Endodermal cell (in vitro differentiated cells): ENCODE measurements around the gene PON3. TPM values are rescaled to one million over a fixed set of nuclear protein-coding genes. Genes with fewer than 3 reads are reported as not detected.

Experiments used
- DNase-seq: peaks from one replicate; pipeline ENCODE4 v3.0.0-alpha.2; 2017
- H3K27ac ChIP-seq: 2 replicates; pipeline ENCODE4 v1.5.1; 2013; ENCODE audit warnings: mild to moderate bottlenecking, low read depth, low read length, moderate library complexity
- H3K27me3 ChIP-seq: 2 replicates; pipeline ENCODE4 v1.6.1; 2013; ENCODE audit warnings: mild to moderate bottlenecking, low read length, moderate library complexity; ENCODE audit not compliant: insufficient read depth, control insufficient read depth, poor library complexity, severe bottlenecking
- H3K36me3 ChIP-seq: 2 replicates; pipeline ENCODE4 v1.7.0; 2013; ENCODE audit warnings: mild to moderate bottlenecking, low read length, moderate library complexity; ENCODE audit not compliant: control insufficient read depth, insufficient read depth
- H3K4me1 ChIP-seq: one replicate; pipeline ENCODE4 v1.7.0; 2013; ENCODE audit warnings: low read length; ENCODE audit not compliant: control insufficient read depth, insufficient read depth
- H3K4me3 ChIP-seq: 2 replicates; pipeline ENCODE4 v1.5.1; 2013; ENCODE audit warnings: mild to moderate bottlenecking, low read length, moderate library complexity
- H3K9ac ChIP-seq: 2 replicates; pipeline ENCODE4 v1.6.1; 2013; ENCODE audit warnings: mild to moderate bottlenecking, low read length, moderate library complexity; ENCODE audit not compliant: poor library complexity, severe bottlenecking; ENCODE audit errors: extremely low read depth
- H3K9me3 ChIP-seq: 2 replicates; pipeline ENCODE4 v1.6.1; 2013; ENCODE audit warnings: mild to moderate bottlenecking, low read length, moderate library complexity; ENCODE audit not compliant: control insufficient read depth
- H3K27ac Mint-ChIP-seq: 2 replicates; pipeline ENCODE4 v1.8.0; 2020; ENCODE audit warnings: mixed read lengths
- H3K27me3 Mint-ChIP-seq: 2 replicates; pipeline ENCODE4 v1.8.0; 2021; ENCODE audit warnings: mild to moderate bottlenecking, mixed read lengths; ENCODE audit not compliant: insufficient read depth
- H3K36me3 Mint-ChIP-seq: 2 replicates; pipeline ENCODE4 v1.8.0; 2020; ENCODE audit warnings: low read depth, mixed read lengths
- H3K4me1 Mint-ChIP-seq: 2 replicates; pipeline ENCODE4 v1.8.0; 2020; ENCODE audit warnings: mixed read lengths
- H3K4me3 Mint-ChIP-seq: 2 replicates; pipeline ENCODE4 v1.8.0; 2020; ENCODE audit warnings: mild to moderate bottlenecking, moderate library complexity, mixed read lengths
- H3K9me3 Mint-ChIP-seq: 2 replicates; pipeline ENCODE4 v1.8.0; 2020; ENCODE audit warnings: mild to moderate bottlenecking, mixed read lengths
- WGBS, 2 experiments: methylation state at CpG; one replicate each; pipeline versions ENCODE4 v1.1.5 to v1.1.7; 2013; ENCODE audit warnings: missing lambda C conversion rate in 2 of 2, mixed read lengths in 1 of 2; ENCODE audit not compliant: insufficient coverage in 1 of 2, insufficient read length in 1 of 2; 5-methylcytosine and 5-hydroxymethylcytosine counted together
- total RNA-seq, 2 donors: library from RNA; stranded (reverse); fragmentation: NEBNext Ultra II Directional in 1 of 2; extraction: Animal tissue kit (Norgen Biotek cat#: 25700) in 1 of 2; gene quantifications; 2 replicates in 1 of 2; 3 replicates in 1 of 2; pipeline ENCODE4 v1.2.1, GENCODE V29; 2021
- TF ChIP-seq, protein P1 (sequence below): fragments of 200-600 bp; sonication (generic); conservative IDR thresholded peaks from 2 replicates; pipeline ENCODE4 v1.5.0; 2021; ENCODE audit warnings: antibody characterized with exemption, mild to moderate bottlenecking

Gene PON3
- total RNA-seq, 2 donors from 2014 or later, result 0.55 TPM; not detected in 1

DNA sequence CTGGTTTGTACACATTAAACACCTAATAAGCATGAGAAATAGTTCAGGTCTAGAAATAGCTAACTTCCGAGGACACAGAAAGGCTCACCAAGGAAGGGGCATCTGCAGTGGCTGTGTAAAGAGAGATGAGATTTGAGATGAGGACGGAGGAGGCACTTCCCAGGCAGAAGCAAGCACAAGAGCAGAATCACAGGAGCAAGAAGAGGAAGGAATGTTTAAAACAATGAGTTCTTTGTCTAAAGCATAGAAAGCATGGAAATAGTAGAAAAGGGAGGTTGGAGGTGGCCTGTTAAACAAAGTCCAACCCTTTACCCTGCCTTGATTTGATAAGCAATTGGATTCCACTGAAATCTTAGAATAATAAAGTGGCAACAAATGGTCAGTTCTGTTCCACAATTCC lies 11.6 kb upstream of the PON3 start:
- Histone ChIP-seq H3K36me3 (peaks cover 67% of the 10 kb centered on the region), H3K4me3 (no peak overlapping the region), H3K27me3 (no peaks in the 10 kb centered on the region), H3K27ac (peak overlapping the region; percentile 75), H3K4me1 (no peaks in the 10 kb centered on the region), H3K9me3 (no peaks in the 10 kb centered on the region), H3K9ac (no peak overlapping the region)
- H3K27ac Mint-ChIP-seq, result no peak overlapping the region
- no peaks in the 10 kb centered on the region for H3K4me1 Mint-ChIP-seq
- H3K4me3 Mint-ChIP-seq, result no peak overlapping the region
- 33 to 64% methylated on average over 2 of the region's 2 CpGs for WGBS, 2 experiments
- TF ChIP-seq, protein P1, sequence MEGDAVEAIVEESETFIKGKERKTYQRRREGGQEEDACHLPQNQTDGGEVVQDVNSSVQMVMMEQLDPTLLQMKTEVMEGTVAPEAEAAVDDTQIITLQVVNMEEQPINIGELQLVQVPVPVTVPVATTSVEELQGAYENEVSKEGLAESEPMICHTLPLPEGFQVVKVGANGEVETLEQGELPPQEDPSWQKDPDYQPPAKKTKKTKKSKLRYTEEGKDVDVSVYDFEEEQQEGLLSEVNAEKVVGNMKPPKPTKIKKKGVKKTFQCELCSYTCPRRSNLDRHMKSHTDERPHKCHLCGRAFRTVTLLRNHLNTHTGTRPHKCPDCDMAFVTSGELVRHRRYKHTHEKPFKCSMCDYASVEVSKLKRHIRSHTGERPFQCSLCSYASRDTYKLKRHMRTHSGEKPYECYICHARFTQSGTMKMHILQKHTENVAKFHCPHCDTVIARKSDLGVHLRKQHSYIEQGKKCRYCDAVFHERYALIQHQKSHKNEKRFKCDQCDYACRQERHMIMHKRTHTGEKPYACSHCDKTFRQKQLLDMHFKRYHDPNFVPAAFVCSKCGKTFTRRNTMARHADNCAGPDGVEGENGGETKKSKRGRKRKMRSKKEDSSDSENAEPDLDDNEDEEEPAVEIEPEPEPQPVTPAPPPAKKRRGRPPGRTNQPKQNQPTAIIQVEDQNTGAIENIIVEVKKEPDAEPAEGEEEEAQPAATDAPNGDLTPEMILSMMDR, result no peak
- H3K36me3 Mint-ChIP-seq, result peaks cover 51% of the 10 kb centered on the region
- no peaks in the 10 kb centered on the region for H3K27me3 Mint-ChIP-seq
- no peaks in the 10 kb centered on the region for H3K9me3 Mint-ChIP-seq
- DNase-seq, result no peak

DNA sequence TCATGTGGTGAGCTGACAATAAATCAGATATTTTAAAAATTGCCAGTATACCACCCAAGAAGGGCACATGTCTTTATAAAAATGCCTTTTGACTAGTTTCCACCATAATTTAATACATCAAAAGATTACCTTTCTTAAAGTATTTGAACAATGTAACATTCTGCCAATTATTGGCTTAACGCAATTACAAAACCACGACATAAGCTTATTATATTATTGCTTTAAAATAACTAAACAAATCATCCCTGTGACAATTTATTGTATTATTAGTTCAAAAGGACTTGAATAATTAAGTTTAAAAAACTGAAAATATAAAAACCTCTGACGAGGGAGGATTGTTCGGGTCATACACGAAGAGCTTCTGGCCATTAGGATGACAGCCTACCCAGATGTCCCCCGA lies 9.6 kb upstream of the PON3 start:
- H3K4me1 Mint-ChIP-seq, result no peaks in the 10 kb centered on the region
- H3K27ac ChIP-seq, result no peak overlapping the region
- H3K4me1 ChIP-seq, result no peaks in the 10 kb centered on the region
- H3K9ac ChIP-seq, result no peak overlapping the region
- 95 to 97% methylated on average over 4 of the region's 6 CpGs for WGBS, 2 experiments
- H3K36me3 Mint-ChIP-seq, result peaks cover 35% of the 10 kb centered on the region
- DNase-seq, result no peak
- H3K36me3 ChIP-seq, result peaks cover 49% of the 10 kb centered on the region
- H3K4me3 ChIP-seq, result no peak overlapping the region
- no peaks in the 10 kb centered on the region for H3K27me3 Mint-ChIP-seq
- no peaks in the 10 kb centered on the region for H3K27me3 ChIP-seq
- no peaks in the 10 kb centered on the region for H3K9me3 ChIP-seq
- H3K9me3 Mint-ChIP-seq, result no peaks in the 10 kb centered on the region
- TF ChIP-seq, protein P1, result no peak
- no peak overlapping the region for H3K4me3 Mint-ChIP-seq
- H3K27ac Mint-ChIP-seq, result no peak overlapping the region

DNA sequence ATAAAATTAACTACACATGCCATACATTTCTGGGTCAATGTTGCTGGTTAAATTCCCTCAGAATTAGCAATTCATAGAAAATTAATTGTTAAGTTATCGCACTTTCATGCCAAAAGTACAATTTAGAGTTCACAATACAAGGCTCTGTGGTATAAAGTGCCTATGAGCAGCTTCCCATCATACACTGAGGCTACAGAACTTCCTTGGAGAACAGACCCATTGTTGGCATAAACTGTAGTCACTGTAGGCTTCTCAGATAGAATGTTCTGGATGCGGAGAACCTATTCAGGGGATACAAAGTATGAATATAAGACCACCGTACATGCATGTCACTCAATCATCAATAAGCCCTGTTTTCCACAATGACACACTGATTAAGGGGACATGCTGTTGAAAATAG lies 9.0 kb upstream of the PON3 start:
- DNase-seq, result no peak
- Histone ChIP-seq H3K4me3 (no peak overlapping the region), H3K4me1 (no peaks in the 10 kb centered on the region), H3K36me3 (peaks cover 49% of the 10 kb centered on the region), H3K9me3 (no peaks in the 10 kb centered on the region), H3K27ac (no peak overlapping the region), H3K27me3 (no peaks in the 10 kb centered on the region), H3K9ac (no peak overlapping the region)
- Mint-ChIP-seq H3K4me1 (no peaks in the 10 kb centered on the region), H3K4me3 (no peak overlapping the region), H3K9me3 (no peaks in the 10 kb centered on the region), H3K36me3 (peaks cover 32% of the 10 kb centered on the region), H3K27ac (no peak overlapping the region), H3K27me3 (no peaks in the 10 kb centered on the region)
- 90 to 100% methylated on average over 1 to 3 of the region's 3 CpGs for WGBS, 2 experiments
- TF ChIP-seq, protein P1, result no peak
